Sciatic nerve (tissue), 2 donors: ENCODE results near the gene TBC1D4. TPM values are rescaled to one million over a fixed set of nuclear protein-coding genes. Genes with fewer than 3 reads are reported as not detected.
A peak's percentile ranks its signal among the peaks of the same experiment; 100 is the strongest.
"Not testable (repeated sequence)": the region's sequence is repeated elsewhere in the genome, so short reads cannot be mapped to it uniquely, and the experiment has no call there.

ENCODE experiments used
- ATAC-seq: fragments of 200-7000 bp; cut with Tn5 transposase; one replicate; pipeline ENCODE4 v1.9.1; 2020; ENCODE audit warnings: mild to moderate bottlenecking, moderate library complexity
- DNase-seq: peaks from one replicate; pipeline ENCODE4 v3.0.0-alpha.2; 2020; ENCODE audit warnings: low spot score
- intact Hi-C: fragments of 100-400 bp; cut with DNase I; formaldehyde crosslinking; loops from one replicate; pipeline ENCODE4 v1.14.2; 2022
- total RNA-seq: library from RNA; stranded (reverse); fragmentation: NEBNext Ultra II Directional; extraction: Animal tissue kit (Norgen Biotek cat#: 25700); gene quantifications from one replicate; pipeline ENCODE4 v1.2.1, GENCODE V29; 2021
- donor health status: DM: no; HTN: no; CAD: no.
- donor health status: DM: no; HTN: no; CAD: no.

TBC1D4 gene
- total RNA-seq, 1 donor from 2014 or later, result 19.6 TPM

DNA sequence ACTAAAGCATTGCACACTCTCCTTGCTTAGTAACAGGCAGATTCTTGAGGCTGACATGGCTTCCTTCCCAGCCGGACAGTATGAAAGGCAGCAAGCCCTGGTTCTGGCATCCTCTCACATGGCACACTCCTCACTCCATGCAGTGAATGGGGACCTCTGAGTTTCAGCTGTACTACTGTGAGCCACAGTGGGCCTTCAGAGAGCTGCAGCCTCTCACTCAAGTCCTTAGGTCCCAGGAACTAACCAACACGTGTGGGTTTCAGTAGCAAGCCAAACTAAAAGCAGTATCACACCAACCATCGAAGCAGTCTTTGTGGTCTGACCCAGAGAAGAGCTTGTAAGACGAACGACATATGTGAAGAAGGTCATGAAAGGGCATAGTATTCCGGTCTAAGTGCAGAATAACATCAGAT, 128.2 kb downstream of the TBC1D4 start:
- no peak for ATAC-seq
- DNase-seq, result no peak

DNA sequence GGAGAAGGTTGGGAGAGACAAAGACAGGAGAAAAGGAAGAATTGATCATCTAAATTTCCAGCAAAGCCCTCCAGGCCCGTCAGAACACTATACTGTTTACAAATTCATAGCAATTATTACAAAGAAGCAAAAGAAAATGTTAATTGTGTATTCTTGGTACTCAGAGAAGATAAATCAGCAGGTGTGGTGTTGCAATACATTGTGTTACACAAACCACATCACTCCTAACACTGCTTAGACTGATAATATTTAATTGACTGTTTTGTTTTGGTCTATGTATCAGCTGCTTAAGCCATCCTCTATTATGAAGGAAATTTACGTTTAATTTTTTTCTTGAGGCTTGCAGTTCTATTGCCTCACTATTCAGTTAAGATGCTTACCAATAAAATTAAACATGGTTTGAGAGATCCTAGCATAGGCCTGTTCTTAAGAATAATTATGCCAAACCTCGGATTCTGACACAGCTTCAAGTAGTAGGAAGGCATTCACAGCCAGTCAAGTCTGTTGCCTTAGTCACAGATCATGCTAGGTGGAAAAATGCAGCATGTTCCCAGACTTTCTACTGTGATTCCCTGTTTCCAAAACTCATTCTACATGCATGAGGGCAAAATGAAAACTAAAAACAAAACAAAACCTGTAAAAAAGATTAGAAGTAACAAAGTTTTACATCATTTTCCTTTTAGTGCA, 129.2 kb downstream of the TBC1D4 start:
- intact Hi-C loops, result no loop called here
- ATAC-seq, result no peak
- no peak for DNase-seq

More for the DNA sequence above, 128.2 kb downstream of the TBC1D4 start:
- intact Hi-C loops, result no loop called here

DNA sequence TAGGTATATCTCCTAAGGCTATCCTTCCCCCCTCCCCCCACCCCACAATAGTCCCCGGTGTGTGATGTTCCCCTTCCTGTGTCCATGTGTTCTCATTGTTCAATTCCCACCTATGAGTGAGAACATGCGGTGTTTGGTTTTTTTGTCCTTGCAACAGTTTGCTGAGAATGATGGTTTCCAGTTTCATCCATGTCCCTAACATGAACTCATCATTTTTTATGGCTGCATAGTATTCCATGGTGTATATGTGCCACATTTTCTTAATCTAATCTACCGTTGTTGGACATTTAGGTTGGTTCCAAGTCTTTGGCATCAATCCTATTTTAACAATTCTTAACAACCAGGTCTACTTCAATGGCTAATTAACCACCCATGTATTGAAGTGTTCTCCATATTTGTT, 130.4 kb downstream of the TBC1D4 start:
- ATAC-seq, intact Hi-C loops, DNase-seq: not testable (repeated sequence)

DNA sequence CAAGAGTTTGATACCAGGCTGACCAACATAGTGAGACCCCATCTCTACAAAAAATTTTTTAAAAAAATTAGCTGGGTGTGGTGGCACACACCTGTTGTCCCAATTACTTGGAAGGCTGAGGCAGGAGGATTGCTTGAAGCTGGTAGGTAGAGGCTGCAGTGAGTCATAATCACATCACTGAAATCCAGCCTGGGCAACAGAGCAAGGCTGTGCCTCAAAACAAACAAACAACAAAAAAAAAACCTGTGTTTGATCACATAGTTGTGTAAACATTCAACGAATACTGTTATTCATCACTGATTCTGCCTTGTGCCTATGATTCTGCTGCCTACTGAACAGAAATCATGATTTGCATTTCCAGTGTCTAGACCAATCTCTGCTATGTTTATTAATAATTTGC, 134.0 kb downstream of the TBC1D4 start:
- intact Hi-C loops, result no loop called here
- ATAC-seq, result no peak
- no peak for DNase-seq

DNA sequence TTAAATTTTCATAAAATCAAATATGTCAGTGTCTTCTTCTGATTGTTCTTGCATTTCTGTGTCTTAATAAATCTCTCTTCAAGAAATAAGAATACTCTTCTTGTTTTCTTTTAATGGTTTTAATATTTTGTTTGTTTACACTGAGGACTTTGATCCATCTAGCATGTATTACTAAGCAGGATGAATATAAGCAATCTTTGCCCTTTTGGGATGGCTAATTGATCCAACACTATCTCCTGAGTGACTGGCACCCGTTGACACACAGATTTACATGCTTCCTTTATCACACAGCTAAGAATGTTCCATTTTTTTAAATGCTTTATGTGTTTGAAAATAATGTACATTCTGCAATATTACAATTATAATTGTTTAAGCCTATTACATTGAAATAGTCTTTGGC, 134.5 kb downstream of the TBC1D4 start:
- DNase-seq (no peak), ATAC-seq (no peak)
- intact Hi-C loops, result no loop called here

DNA sequence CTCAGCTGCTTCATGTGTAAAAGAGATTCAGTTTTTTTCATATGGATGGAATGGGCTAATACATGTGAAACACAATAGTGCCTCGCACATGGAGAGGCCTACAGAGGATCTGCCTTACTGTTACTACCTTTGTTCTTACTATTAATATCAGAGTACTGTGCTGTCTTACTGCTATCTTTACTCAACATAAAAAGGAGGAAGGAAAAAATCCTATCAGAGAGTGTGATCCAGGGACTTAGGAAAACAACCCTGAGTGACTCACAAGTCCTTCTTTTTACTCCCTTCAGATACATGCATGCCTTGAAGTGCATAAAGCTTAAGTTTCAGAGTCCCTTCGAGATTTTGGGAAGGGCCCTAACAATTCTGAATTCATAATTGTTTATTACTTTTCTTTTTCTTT, 136.8 kb downstream of the TBC1D4 start:
- intact Hi-C loops, result no loop called here
- ATAC-seq (no peak), DNase-seq (no peak)

DNA sequence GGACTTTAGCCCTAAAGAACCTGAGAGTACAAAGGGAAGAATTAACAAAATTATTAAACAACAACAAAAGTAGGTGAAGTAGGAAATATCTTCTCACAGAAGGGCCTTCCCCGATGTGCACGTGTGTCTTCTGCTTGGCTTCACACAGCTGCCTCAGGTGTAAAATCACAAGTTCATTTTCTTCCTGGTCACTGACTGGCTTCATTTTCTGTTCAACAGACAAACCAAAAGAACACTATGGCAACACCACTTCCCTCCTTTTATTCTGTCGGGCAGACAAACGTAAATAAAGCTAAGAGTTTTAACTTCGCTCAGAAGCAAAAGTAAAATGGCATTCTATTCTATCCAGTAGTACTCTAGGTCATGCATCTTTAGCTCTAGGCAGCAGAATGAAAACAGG, 140.9 kb downstream of the TBC1D4 start:
- DNase-seq (no peak), ATAC-seq (no peak)
- intact Hi-C loops, result no loop called here

DNA sequence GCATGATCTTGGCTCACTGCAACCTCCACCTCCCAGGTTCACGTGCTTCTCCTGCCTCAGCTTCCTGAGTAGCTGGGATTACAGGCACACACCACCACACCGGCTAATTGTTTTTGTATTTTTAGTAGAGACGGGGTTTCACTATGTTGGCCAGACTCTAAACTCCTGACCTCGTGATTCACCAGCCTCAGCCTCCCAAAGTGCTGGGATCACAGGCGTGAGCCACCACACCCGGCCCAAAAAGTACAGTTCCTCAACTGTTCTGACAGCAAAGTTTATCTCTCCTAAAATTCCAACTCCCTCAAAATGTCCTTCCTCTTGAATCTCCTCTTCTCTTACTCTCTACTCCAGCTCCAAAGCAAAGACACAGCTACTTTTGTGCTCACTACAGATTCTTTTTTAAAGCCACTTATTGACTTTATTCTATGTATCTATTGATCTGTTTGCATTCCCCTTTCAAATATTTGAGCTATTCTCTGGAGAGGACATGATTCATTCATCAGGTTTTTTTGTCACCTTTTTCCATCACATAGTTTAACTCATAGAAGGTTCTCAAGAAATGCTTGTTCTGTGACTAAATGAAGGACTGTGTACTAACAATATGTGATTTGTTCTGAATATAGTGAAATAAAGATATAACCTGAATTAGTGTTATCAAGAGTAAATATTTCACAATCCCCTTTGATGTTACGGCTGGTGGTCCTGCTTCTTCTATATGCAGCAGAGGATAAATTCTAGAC, 142.2 kb downstream of the TBC1D4 start:
- DNase-seq, result no peak
- no peak for ATAC-seq
- intact Hi-C loops, result no loop called here

DNA sequence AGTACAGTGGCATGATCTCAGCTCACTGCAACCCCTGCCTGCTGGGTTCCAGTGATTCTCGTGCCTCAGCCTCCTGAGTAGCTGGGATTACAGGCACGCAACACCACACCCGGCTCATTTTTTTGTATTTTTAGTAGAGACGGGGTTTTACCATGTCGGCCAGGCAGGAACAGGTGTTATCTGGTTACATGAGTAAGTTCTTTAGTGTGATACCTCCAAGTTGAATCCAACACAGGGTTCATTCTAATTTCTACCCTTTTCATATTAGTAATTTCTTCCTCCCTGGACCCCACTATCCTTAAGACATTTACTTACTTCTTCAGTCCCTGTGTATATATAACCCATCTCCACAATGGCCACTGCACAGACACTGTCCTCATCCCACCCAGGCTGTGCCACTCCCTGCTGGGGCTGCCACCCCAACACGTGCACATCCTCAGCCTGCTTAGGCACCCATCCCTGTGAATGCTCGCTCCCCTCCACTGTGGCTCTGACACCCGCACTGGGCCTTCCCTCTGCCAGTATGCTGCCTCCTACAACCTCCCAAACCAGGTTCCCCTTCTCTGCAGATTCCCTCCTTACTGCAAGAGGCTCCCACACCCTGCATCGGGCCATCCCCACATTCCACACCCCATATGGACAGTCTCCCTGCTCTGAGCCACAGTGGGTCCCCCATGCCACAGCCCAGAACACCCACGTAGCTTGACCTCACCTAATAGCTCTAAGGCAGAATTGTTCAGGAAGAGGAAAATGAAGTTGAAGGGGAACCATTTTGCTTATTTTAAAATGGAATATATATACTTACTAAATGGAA, 147.1 kb downstream of the TBC1D4 start:
- no peak for ATAC-seq
- intact Hi-C loops, result no loop called here
- DNase-seq, result no peak

DNA sequence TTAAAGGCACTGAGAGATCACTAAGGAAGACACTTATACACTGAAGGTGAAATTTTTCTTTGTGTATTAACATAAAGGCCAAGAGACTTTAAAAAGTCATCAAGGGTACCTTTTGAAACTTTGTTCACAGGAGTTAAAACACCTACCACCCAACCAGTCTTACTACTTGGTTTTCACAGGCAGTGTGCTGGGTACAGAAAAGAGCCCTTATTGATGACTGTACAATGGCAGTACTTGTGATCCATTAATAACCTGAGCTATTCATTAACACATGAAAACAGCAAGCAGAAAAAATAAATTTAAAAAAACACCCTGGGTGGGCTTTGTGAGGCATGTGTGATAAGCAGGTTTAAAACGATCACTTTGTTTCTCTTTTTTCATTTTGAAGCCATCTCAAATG, 148.9 kb downstream of the TBC1D4 start:
- no peak for DNase-seq
- ATAC-seq, result no peak
- intact Hi-C loops, result no loop called here

DNA sequence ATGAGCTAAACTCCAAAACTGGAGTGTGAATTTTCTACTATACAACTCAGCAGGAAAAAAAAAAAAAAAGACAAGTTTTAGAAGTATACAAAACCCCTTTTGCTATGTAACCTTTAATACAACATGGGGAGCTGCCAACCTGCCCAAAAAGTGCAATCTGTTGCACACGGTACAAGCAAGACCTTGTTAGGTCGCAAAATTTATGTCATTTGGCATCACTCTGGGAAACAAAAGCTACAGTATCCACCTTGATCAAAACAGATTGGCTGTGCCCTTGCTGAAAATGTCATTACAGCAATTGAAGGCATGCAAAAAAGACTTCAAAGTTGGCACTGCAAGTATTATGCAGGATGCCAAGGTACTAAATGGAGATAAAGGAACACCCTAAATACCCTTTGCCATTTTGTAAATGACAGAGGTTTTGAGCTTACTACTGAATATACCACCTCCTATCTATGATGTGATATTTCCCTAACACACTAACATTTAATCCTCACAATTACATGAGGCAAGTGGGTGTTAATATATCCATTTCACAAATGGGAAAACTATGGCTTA, 150.1 kb downstream of the TBC1D4 start:
- ATAC-seq, result no peak
- intact Hi-C loops, result no loop called here
- no peak for DNase-seq

DNA sequence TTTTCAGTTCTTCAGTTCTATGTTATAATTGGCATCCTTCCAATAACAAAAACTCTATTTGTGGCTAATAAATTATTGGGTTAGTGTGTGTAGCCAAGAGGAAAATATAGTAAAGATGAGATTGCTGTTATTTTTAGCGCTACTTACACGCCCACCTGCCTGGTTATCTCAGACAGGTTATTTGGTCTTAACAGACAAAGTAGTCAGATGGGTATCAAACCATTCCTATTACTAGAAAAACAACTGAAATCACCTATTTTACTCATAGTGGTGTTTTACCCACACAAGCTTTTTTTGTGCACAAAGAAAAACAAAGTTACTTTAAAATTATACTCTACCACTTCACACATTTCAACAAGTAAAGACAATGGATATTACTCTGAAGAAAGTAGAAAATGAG, 151.2 kb downstream of the TBC1D4 start:
- intact Hi-C loops, result no loop called here
- ATAC-seq (no peak), DNase-seq (no peak)

DNA sequence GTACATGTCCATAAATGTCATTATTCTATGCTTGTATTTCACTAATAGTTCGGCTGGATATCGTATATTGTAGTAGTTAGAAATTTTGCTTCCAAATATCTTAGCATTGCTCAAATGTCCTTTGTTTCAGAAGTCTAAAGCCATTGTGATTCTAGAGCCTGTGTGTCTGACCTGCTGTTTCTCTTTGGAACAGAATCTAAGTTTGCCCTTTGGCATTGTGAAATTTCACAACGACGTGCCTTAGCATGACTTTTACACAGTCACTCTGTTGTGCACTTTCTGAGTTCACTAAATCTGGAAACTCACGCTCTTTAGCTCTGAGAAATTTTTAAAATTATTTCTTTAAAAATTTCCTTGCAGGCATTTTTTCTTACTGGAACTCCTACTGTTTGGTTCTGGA, 152.2 kb downstream of the TBC1D4 start:
- DNase-seq (no peak), ATAC-seq (no peak)
- intact Hi-C loops, result no loop called here

DNA sequence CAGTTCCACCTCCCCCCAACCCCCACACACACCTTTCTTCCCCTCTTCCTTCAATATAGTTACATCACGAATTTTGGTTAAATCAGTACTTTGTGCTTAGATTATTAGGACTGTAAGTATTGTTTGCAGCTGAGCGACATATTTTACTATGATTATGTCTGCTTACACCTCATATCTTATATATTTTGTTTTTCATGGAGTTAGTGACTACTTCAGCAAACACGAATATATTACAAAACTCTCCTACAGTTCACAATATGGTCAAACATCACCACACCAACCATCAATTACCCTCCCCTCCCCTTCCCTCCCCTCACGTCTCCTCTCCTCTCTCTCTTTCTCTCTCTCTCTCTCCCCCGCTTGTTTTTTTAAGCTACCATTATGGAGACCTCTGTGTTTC, 152.9 kb downstream of the TBC1D4 start:
- no peak for ATAC-seq
- intact Hi-C loops, result no loop called here
- DNase-seq, result no peak

DNA sequence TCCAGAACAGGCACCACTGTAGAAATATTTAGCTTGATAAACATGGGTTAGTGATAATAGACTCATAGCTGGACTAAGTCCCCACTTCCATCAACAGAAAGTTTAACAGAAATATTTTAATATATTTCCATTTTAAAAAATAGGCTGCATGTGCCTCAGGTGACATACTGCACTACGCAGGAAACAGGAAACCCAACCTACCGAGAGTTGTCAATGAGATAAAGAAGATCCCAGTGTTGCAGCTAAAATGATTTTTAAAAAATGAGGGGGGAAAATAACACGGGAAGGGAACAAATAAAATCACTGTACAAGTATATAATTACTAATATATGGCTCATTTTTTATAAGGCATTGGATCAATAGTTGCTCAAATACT, 154.8 kb downstream of the TBC1D4 start:
- ATAC-seq (no peak), DNase-seq (no peak)
- intact Hi-C loops, result no loop called here

DNA sequence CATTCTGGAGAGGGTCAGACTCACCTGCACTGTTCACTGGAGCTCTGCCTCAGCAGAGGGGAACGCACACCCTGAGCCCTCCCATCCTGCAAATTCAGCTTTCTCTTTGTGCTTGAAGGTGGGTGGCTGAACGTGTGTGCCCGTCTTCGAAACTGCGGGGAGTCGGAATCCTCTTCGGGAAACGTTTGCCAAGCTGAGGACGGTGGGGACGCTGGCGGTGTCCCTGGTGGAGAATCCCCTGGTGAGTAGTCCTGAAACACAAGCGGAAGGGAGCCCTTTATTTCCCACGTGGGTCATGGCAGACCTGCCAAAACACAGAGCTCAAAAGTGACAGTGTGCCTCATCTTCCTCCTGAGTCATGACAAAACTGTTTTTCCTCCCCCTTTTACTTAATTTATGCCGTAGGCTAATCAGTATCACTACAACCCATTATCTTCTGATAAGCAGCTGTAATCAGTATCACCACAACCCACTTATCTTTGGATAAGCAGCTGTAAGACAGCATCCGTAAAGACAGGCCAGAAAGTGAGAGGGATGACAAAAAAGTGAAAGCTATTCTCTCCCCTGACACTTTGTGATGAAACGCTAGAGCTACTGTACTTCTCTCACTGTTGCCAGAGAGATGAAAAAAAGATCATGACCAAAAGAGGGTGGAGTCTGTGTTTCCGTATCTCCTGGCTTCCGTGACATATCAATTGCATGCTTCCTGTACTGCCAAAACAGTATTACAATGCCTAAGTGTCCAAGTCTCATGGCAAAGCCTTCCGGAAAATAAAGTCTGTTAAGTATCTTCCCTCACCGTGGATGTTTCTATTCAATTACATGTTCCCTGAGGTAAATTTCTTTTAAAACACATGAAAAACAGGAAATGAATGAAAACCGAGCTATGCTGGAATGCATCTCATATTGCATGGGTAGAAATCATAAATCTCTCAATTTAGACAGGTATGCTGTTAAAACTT, 155.5 kb downstream of the TBC1D4 start:
- DNase-seq (no peak), ATAC-seq (peak; percentile 62)
- intact Hi-C loops, result no loop called here

DNA sequence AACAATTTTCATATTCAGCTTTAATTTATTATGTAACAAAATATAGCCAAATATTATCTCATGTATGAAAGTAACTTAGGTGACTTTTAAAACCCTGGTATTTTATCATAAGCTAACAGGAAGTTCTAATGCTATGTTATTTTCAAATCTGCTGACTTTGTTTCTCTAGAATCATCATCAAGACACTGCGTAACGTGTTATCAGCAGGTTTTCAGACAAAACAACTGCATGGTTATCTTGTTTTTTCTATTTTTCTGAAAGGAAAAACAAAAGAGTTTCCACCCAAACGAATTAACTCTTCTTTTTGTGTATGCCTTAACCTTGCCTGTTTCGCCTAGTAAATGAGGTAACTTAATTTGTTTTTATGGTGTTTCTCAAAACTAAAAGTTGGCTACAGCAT, 156.3 kb downstream of the TBC1D4 start:
- DNase-seq, result no peak
- intact Hi-C loops, result no loop called here
- no peak for ATAC-seq

DNA sequence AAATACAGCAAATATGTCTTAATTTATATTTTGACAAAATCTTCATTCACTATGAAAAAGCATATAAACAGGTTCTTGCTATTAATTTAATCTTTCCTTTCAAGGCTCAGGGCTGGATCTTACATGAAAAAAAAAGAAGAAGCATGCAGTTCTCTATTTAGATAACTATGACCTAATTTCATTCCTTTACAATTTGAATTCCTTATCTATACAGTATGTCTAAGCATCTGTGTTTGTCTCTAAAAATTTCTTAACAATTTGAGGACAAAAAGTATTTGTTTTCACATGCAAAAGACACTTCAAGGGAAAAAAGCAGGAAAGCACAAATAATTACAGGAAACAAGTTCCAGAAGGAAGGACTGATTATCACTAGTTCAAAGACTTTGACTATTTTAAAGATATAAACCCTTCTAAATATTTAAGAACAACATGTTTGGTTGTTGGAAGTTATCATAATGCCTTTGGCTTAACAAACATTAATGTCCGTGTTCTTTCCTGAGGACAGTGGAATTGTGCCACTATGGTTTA, 157.5 kb downstream of the TBC1D4 start:
- DNase-seq (no peak), ATAC-seq (no peak)
- intact Hi-C loops, result no loop called here
